Measurements from ENCODE around the gene METTL16.
"Not testable (repeated sequence)": the region's sequence is repeated elsewhere in the genome, so short reads cannot be mapped to it uniquely, and the experiment has no call there.

METTL16 gene, protein sequence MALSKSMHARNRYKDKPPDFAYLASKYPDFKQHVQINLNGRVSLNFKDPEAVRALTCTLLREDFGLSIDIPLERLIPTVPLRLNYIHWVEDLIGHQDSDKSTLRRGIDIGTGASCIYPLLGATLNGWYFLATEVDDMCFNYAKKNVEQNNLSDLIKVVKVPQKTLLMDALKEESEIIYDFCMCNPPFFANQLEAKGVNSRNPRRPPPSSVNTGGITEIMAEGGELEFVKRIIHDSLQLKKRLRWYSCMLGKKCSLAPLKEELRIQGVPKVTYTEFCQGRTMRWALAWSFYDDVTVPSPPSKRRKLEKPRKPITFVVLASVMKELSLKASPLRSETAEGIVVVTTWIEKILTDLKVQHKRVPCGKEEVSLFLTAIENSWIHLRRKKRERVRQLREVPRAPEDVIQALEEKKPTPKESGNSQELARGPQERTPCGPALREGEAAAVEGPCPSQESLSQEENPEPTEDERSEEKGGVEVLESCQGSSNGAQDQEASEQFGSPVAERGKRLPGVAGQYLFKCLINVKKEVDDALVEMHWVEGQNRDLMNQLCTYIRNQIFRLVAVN

GRCh38 chr17:2511462-2512369 lies at the start of gene METTL16:
TSS of gene METTL16 (minus strand) at chr17:2511888. CDS start at chr17:2502331, 9,557 bp downstream.
- peak; percentile 98 to 99 for DNase-seq
- no peak for TF ChIP-seq GATA1 (IDR thresholded peaks at IDR 0.05; ENCODE audit: low read depth, low read length)
- peak; percentile 95 for TF ChIP-seq POLR2A (IDR thresholded peaks at IDR 0.05; ENCODE audit: low read length)

DNA sequence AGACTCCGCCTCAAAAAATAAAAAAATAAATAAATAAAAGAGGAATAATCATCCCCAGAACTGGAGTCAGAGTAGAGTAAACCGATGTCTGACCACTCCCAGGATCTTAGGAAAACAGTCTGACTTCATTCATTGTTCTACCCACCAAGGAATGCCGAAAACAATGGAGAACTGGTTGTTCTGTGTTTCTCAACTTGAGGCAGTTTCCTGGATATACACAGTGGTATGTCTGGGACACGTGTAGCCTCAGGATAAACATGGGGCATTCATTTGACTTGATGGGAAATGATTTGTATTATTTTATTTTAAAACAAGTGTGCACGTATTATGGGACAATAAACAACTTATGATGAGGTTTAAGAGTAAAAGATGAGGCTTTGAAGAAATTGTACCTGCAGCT lies 49.0 kb upstream of the METTL16 start:
- no peak for DNase-seq
- TF ChIP-seq GATA1 (IDR thresholded peaks at IDR 0.05; ENCODE audit: low read depth, low read length) = no peak
- TF ChIP-seq POLR2A (IDR thresholded peaks at IDR 0.05; ENCODE audit: low read length) = no peak

DNA sequence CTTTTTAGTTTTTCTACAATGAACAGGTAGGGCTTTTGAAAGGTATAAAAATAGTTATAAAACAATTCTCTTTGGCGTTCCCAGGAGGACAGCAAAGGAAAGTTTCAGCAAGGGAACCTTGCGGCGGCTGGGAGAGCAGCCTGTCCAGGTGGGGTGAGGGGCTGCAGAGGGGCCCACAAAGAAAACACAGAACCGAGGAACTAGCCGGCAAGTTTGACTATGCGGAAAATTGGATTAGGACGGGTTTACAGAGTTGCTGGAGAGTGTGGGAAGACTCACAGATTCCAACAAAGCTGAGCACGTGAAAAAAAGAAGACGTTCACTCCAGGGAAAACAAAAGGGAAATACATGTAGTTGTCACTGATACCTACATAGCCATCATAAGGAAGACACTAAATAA lies 40.2 kb upstream of the METTL16 start:
- TF ChIP-seq GATA1 (IDR thresholded peaks at IDR 0.05; ENCODE audit: low read depth, low read length) = no peak
- no peak for TF ChIP-seq POLR2A (IDR thresholded peaks at IDR 0.05; ENCODE audit: low read length)
- DNase-seq = no peak

DNA sequence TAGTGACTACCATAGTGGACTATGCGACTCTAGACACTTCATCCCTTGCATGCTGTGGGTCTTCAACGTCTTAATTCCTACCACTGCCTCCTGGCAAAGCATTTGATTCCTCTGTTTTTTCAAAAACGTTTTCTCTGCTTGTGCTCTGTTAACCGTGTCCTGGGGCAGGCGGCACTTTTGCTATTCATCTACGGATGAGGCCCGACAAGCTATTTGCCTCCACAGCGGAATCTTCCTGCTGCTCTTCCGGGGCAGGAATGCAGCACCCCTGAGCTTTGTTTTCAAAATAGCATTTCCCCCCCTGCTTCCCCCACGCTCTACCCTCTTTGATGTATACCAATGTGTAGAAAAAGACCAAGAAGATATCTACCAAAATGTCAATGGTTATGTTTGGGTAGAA lies 39.8 kb upstream of the METTL16 start:
- DNase-seq = no peak
- no peak for TF ChIP-seq GATA1 (IDR thresholded peaks at IDR 0.05; ENCODE audit: low read depth, low read length)
- no peak for TF ChIP-seq POLR2A (IDR thresholded peaks at IDR 0.05; ENCODE audit: low read length)

GRCh38 chr17:2549392-2550211 lies 37.9 kb upstream of the METTL16 start:
- no peak for TF ChIP-seq POLR2A (IDR thresholded peaks at IDR 0.05; ENCODE audit: low read length)
- no peak for TF ChIP-seq GATA1 (IDR thresholded peaks at IDR 0.05; ENCODE audit: low read depth, low read length)
- no peak for DNase-seq

GRCh38 chr17:2548026-2548425 lies 36.3 kb upstream of the METTL16 start:
- not testable (repeated sequence) for DNase-seq

GRCh38 chr17:2547176-2547575 lies 35.5 kb upstream of the METTL16 start:
- no peak for DNase-seq
- TF ChIP-seq POLR2A (IDR thresholded peaks at IDR 0.05; ENCODE audit: low read length) = no peak
- TF ChIP-seq GATA1 (IDR thresholded peaks at IDR 0.05; ENCODE audit: low read depth, low read length) = no peak

DNA sequence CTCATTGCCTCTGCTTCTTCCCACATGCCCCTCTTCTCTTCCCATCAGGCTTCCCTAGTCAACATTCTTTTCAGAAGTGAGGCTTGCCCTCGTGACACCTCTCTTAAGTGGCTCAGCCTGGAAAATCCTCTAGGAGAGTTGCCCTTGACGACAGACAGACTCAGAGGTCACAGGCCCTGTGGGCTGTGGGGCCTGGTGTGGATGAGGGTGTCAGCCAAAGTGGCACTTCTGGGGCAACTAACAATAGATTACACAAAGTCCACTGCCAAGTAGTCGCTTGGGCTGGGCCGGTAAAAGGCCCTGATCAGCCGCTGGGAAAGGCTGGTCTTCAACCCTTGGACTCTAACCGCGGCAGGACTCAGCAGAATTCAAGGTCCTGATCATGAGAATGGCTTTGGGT lies 33.7 kb upstream of the METTL16 start:
- TF ChIP-seq POLR2A (IDR thresholded peaks at IDR 0.05; ENCODE audit: low read length) (no peak), GATA1 (IDR thresholded peaks at IDR 0.05; ENCODE audit: low read depth, low read length) (no peak)
- DNase-seq = no peak

GRCh38 chr17:2542456-2542855 lies 30.8 kb upstream of the METTL16 start:
- TF ChIP-seq POLR2A (IDR thresholded peaks at IDR 0.05; ENCODE audit: low read length) (no peak), GATA1 (IDR thresholded peaks at IDR 0.05; ENCODE audit: low read depth, low read length) (no peak)
- no peak for DNase-seq

DNA sequence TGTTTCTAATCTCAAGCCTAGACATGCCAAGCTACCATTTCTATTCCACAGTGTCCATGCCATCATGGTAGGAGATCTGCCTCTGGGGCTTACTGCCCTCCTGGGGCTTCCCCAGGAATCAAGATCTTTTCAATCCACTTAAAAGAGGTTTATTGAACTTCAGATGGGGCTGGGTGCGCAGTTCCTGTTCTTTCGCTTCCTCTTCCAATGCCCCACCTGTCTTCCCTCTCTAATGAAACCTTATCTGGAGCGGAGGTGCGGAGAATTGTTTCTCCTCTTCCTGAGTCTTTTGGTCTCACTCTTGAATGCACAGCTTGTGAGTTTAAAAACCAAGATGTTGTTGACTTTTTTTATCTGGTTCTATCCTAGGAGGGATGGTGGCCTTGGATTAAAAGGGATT lies 30.4 kb upstream of the METTL16 start:
- TF ChIP-seq POLR2A (IDR thresholded peaks at IDR 0.05; ENCODE audit: low read length) (no peak), GATA1 (IDR thresholded peaks at IDR 0.05; ENCODE audit: low read depth, low read length) (no peak)
- DNase-seq = no peak

GRCh38 chr17:2537579-2537978 lies 25.9 kb upstream of the METTL16 start:
- peak in 1 of 2 experiments; percentile 4 for DNase-seq

DNA sequence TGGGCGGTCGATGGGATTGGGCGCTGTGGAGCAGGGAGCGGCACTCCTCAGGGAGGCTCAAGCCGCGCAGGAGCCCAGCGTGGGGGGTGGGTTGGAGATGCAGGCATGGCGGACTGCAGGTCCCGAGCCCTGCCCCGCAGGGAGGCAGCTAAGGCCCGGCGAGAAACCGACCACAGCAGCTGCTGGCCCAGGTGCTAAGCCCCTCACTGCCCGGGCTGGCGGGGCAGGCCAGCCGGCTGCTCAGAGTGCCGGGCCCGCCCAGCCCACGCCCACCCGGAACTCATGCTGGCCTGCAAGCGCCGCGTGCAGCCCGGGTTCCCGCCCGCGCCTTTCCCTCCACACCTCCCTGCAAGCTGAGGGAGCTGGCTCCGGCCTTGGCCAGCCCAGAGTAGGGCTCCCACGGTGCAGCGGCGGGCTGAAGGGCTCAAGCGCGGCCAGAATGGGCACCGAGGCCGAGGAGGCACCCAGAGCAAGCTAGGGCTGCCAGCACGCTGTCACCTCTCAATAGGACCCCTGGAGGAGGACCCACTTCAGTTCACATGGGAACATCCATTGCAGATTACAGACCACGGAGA lies 20.5 kb upstream of the METTL16 start:
- TF ChIP-seq POLR2A (IDR thresholded peaks at IDR 0.05; ENCODE audit: low read length) (no peak), GATA1 (IDR thresholded peaks at IDR 0.05; ENCODE audit: low read depth, low read length) (no peak)
- no peak for DNase-seq

GRCh38 chr17:2531243-2531954 lies 19.7 kb upstream of the METTL16 start:
- peak; percentile 41 to 52 for DNase-seq

DNA sequence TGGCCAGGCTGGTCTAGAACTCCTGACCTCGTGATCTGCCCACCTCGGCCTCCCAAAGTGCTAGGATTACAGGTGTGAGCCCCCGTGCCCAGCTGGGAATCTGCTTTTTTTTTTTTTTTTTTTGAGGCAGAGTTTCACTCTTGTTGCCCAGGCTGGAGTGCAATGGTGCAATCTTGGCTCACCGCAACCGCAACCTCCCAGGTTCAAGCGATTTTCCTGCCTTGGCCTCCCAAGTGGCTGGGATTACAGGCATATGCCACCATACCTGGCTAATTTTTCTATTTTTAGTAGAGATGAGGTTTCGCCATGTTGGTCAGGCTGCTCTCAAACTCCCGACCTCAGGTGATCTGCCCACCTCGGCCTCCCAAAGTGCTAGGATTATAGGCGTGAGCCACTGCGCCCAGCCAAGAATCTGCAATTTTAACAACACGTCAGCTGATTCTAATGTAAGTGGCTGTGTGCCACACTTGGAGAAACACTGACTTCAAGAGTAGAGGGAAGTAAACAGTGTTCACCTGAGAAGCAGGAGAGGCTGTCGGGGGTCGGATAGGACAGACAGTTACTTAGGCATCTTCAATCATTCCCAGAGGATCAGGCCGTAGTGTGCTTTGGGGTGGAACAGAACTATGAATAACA lies 10.2 kb upstream of the METTL16 start:
- DNase-seq = not testable (repeated sequence)

Measured in erythroblast (primary cell).